ENCODE data around the gene ITPKC.
"Not testable (repeated sequence)": the region's sequence is repeated elsewhere in the genome, so short reads cannot be mapped to it uniquely, and the experiment has no call there.

The ITPKC gene

GRCh38 chr19:40766385-40766784 lies 49.5 kb downstream of the ITPKC start:
- DNase-seq (ENCODE audit: low read depth): not testable (repeated sequence)

GRCh38 chr19:40768869-40769268 lies 52.0 kb downstream of the ITPKC start:
- no peak for DNase-seq (ENCODE audit: low read depth)

- not testable (repeated sequence) for DNase-seq (ENCODE audit: low read depth)
Measured at GRCh38 chr19:40771101-40771862, 54.4 kb downstream of the ITPKC start.

GRCh38 chr19:40774916-40775631 lies 58.2 kb downstream of the ITPKC start, which contains the start of gene MIA:
MIA (plus strand) TSS chr19:40775521; CDS start chr19:40775543, 22 bp downstream.
- no peak for DNase-seq (ENCODE audit: low read depth)

GRCh38 chr19:40775632-40776022 lies 58.7 kb downstream of the ITPKC start:
- no peak for DNase-seq (ENCODE audit: low read depth)

- DNase-seq (ENCODE audit: low read depth): no peak
Measured at GRCh38 chr19:40776364-40776763, 59.5 kb downstream of the ITPKC start.

- DNase-seq (ENCODE audit: low read depth): peak; percentile 92
Measured at GRCh38 chr19:40776932-40777644, 60.2 kb downstream of the ITPKC start.

GRCh38 chr19:40777645-40777936 lies 60.7 kb downstream of the ITPKC start:
- DNase-seq (ENCODE audit: low read depth): no peak

- DNase-seq (ENCODE audit: low read depth): peak; percentile 100
Measured at GRCh38 chr19:40777937-40778705, 61.2 kb downstream of the ITPKC start, which contains the start of gene RAB4B. RAB4B (plus strand) TSS chr19:40778247; CDS start chr19:40778376, 129 bp downstream.

GRCh38 chr19:40778706-40779284 lies 61.9 kb downstream of the ITPKC start:
- peak; percentile 63 for DNase-seq (ENCODE audit: low read depth)

- DNase-seq (ENCODE audit: low read depth): no peak
Measured at GRCh38 chr19:40780582-40780981, 63.7 kb downstream of the ITPKC start.

GRCh38 chr19:40781140-40781539 lies 64.2 kb downstream of the ITPKC start:
- DNase-seq (ENCODE audit: low read depth): no peak

- no peak for DNase-seq (ENCODE audit: low read depth)
Measured at GRCh38 chr19:40783711-40784110, 66.8 kb downstream of the ITPKC start.

GRCh38 chr19:40784146-40784545 lies 67.2 kb downstream of the ITPKC start:
- not testable (repeated sequence) for DNase-seq (ENCODE audit: low read depth)

GRCh38 chr19:40785526-40785925 lies 68.6 kb downstream of the ITPKC start:
- no peak for DNase-seq (ENCODE audit: low read depth)

- DNase-seq (ENCODE audit: low read depth): no peak
Measured at GRCh38 chr19:40786060-40787037, 69.4 kb downstream of the ITPKC start.

Data from iris pigment epithelial cell (primary cell).